MM.1S (cell line): ENCODE data around the gene CHST15.

ENCODE experiments used
- CTCF ChIP-seq: fragments of 300-600 bp; sonication (generic); IDR thresholded peaks from 2 replicates; pipeline ENCODE4 v1.5.1; 2016; ENCODE audit warnings: antibody characterized with exemption, low read length, mixed read lengths
- EZH2 ChIP-seq: fragments of 300-600 bp; sonication (generic); optimal IDR thresholded peaks from 2 replicates; pipeline ENCODE3; 2017; ENCODE audit warnings: low read depth, mild to moderate bottlenecking, antibody characterized with exemption, low read length, mixed read lengths
- EZH2phosphoT487 ChIP-seq: fragments of 300-600 bp; sonication (generic); IDR thresholded peaks from 2 replicates; pipeline ENCODE4 v1.6.1; 2018; ENCODE audit warnings: antibody characterized with exemption, low read length

- TF ChIP-seq CTCF = no peak
- no peak for TF ChIP-seq EZH2
- TF ChIP-seq EZH2phosphoT487 = no peak
Observed at GRCh38 chr10:124065382-124066125, 27.8 kb downstream of the CHST15 start.
